GM21529 (cell line): ENCODE results near the gene LHX3.

Source experiments
- ATAC-seq: cut with Tn5 transposase; IDR thresholded peaks from one replicate; pipeline ENCODE4 v1.9.1; 2021; ENCODE audit not compliant: unreplicated experiment

LHX3 gene

DNA sequence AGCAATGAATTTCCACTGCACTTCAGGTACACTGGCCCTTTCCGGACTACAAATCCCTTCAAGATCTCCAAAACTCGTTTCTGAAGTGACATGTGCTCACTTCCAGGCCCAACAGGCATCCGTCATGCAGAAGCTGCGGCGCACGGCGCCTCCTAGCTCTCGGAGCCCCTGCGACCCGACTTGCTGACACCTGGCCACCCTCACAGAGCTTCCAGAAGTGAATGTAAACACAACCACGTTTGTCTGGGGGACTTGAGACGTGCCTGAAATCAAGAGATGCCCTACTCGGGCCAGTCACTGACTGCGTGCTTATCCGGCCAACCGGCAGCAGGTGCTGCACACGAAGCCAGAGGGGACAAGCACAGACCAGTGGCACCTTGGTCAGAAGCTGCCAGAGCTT lies 4.9 kb upstream of the LHX3 start:
- no peak for ATAC-seq

DNA sequence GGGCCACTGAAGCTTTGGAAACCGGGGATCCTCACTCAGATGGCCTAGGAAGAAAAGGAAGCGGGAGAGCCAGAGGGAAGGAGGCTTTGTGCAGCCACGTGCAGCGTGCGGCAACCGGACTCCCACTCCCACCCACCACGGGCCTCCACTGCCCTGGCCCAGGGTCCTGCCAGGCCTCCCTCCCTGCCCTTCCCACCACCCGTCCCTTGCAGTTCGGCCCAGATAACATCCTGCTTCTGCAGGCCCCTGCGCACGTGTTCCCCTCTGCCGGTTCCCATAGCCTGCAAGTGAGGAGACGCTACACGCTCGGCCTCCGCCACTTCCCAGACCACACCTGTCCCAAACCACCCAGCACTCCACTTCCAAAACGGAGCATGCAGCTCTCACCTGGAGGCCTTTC lies 4.3 kb upstream of the LHX3 start:
- ATAC-seq, result no peak

DNA sequence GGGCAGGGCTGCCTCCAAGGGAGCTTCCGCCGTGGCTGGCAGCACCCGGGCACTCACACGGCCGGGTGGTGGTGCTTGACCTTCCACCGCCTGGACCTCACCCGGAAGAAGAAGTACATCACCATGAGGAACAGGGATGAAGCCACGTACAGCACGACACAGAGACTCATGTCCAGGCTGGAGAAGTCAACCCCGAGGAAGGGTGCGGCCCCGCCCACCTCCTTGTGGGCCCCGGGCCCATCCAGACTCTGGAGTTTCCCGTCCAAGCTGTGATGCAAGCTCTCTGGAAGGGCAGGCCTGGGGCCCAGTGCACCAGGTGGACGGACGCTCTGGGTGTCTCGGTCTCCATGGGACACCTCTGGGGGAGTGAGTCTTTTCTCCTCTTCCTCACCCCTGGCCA lies 3.7 kb upstream of the LHX3 start:
- no peak for ATAC-seq

DNA sequence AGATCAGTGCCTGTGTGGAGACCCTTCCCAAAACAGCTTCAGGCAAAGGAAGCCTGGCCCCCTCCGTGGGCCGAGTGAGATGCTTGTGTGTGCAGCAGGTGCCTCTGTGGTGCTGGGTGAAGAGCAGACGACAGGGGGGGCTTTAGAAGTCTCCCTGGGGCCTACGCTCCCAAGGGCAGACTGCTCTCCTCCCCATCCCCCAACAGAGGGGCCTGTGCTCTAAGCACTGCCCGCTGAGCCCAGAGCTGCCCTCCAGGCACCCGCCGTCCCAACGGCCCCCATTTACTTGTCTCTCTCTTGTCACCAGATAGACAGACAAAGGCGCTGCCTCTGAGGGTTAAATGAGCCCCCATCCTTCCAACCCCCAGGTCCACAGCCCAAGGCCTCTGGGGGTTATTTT lies 2.7 kb upstream of the LHX3 start:
- ATAC-seq, result no peak

DNA sequence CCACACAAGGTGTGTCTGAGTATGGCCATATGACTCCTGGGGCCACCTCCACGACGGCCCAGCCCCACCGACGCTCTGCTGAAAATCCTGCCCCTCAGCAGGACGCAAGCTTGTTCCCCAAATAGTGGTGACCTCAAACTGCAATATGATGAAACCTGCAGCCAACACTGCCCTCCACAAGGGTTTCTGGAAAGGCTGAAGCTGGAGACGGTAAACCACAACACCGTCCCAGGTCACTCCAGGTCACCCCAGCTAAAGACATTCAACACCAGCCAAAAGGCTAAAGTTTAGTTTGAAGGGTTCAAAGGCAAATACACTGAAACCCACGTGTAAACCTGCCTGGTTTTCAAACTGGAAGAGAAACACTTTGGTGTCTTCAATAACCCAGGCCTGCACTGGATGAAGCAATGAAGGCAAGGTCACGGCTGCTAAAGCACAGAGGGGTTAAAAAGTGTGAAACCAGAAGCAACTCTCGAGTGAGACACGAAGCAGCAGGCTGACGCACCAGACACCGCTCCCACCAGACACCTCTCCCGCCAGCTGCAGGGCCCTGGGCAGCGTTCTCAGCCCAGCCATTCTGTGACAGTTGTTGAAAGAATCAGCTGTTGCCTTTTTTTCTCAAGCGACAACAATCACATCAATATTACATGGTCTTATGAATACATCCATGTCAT lies 1.8 kb upstream of the LHX3 start:
- no peak for ATAC-seq

DNA sequence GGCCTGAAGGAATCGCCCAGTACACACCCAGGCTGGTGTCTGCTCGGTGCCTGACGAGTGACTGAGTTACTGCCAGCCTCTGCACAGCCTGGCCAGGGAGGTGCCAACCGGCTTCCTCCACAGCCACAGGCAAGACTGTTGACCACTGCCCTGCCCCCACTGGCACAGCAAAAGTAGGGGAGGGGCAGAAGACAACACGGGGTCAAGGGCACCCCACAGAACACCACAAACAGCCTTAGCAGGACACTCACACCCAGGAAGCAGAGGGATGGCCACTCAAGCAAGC lies 722 bp upstream of the LHX3 start:
- no peak for ATAC-seq

DNA sequence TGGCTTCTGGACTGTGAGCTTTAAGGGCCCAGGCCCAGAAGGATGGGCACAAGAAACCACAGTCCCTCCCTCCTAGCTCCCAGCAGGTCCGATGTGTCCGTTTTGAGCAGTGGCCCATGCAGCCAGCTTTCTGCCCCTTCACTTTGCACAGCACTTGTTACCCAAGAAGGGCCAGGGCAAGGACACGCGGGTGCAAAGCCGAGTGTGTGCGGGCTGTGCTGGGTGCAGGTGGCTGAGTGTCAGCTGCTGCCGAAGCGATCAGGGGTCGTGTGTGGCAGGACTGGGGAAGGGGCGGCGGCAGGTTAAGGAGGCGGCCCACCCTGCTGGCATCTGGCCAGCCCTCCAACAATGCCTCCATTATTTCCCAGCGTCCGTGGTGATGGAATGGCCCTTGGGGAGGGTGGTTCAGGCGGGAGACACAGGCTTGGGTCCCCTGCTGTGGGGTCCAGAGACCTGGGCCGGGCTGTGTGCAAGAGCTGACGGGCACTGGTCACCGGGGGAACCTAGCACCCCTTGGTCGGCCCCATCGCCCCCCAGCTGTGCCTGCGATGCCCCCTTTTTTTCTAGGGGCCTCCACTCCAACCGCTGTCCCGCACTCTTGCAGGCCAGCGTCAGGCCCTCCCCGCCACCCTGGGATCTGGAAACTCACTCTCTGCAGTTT lies 653 bp downstream of the LHX3 start:
- no peak for ATAC-seq

DNA sequence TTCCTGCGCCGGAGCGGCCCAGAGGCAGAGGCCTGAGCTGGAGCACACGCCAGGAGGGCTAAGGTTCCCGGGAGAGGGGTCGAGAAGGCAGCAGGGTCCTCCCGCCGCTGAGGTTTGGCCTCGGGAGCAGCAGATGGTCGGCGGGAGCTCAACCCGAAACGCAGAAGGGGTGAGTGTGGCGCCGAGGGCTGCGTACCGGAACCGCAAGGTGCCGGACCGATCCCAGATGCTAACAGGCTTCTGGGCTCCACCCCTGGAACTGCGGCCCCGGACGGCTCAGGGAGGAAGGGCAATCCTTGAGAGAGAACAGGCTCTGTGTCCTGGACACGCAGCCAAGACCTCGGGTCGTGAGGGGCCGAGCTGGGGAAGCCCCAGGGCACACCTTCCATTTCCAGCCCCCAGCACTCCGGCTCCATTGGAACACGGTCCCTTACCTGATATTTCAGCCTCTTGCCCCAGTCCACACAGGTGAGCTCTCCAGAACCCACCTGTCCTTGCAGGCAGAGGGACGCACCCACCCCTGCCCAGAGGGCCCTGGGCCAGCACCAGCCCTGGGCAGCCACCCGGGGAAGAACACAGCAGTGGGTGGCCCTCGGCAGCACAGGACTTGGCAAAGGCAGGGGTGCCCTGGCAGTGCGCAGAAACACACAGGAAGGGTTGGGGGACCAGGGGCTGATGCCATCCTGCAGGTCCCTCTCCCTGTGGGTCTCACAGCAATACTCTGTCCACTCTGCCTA lies 1.4 kb downstream of the LHX3 start:
- no peak for ATAC-seq

DNA sequence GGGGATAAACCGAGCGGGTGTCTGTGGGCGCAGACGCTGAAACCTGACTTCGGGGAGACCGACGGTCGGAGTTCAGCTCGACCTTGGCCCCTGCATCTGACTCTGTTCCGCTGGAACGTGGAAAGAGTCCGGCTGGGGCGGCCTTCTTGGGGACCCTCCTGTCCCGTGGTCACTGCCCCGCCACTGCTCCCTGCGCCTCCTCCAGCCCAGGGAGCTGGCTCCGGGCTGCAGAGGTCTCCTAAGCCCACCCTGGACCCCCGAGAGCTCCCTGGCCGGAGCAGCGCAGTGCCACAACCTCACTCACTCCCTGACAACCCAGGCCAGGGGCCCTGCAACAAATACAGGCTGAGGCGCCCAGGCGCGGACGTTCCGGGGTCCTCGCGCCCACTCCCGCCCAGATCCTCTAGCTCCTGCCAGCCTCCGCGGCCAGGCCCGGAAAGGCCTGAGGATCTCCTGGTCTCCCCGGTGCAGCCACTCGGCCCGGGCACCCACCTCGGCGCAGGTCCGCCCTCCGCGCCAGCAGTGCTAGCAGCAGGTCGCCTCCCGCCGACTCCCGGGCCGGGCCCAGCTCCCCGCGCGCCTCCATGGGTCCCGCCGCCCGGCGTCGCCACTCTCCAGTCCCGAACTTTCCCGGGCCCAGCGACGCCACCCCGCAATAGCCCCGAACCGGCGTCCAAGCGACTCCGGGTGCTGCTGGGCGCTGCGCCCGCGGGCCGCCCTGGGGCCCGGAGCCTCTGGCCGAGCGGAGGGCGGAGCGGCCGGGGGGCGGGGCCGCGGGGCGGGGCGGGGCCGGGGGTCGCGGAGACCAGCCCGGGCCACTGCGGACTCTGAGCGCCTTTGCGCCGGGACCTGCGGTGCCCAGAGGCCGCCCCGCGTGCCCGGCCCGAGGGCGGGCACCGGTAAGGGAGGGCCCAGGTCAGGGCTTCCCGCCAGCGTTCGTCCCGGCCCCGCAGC lies 2.2 kb downstream of the LHX3 start:
- no peak for ATAC-seq

DNA sequence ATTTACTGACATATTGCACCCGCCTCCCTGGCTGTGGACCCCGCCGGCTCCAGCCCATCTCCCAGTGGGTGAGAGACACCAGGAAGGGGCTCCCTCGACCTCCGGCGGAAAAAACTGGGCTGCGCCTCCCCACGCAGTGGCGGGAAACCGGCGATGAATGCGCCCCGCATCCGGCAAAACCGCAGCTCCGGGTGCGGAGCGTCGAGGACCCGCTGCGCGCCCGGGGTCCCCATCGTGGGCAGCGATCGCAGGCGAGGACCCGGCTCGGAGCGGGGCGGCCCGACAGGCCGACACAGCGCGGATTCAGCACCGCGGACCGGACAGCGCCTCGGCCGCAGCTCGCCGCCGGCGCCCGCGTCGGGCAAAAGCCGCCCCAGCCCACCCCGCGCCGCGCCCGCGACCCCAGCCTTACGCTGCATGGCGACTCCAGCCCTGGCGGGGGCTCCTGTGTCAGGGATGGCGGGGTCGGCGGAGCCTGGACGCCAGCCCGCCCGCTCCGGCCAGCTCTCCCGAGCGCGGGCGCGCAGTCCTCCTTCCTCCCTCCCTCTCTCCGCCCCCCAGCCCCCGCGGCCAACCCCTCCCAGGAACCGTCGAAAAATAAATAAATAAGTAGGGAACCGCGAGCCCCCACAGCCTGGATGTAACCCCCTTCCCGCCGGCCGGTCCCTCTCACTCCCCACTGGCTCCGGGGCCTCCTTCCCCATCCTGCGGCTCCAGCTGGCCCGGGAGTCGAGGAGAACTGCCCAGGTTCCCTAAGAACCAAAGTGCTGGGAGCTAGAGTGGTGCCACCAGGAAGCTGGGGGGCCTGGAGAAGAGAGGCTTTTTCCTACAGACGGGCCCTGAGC lies 3.1 kb downstream of the LHX3 start:
- no peak for ATAC-seq

DNA sequence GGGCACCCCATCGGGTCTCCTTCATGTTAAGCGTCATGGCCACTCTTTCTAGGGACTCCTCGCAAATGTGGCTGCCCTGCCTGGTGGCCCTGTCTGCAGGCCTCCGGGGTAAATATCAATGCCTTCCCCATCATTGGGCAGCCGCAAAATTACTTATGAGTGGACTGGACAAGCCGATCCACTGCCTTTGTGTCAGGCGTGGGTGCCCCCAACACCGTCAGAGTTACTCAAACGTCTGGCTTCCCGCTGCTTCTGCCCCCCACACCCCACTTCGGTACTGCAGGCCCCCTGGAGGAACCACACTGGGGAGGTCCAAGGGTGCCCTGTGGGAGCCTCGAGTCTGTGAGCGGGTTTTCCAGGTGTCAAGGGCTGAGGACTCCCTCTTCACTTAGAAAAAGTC lies 3.8 kb downstream of the LHX3 start:
- no peak for ATAC-seq

DNA sequence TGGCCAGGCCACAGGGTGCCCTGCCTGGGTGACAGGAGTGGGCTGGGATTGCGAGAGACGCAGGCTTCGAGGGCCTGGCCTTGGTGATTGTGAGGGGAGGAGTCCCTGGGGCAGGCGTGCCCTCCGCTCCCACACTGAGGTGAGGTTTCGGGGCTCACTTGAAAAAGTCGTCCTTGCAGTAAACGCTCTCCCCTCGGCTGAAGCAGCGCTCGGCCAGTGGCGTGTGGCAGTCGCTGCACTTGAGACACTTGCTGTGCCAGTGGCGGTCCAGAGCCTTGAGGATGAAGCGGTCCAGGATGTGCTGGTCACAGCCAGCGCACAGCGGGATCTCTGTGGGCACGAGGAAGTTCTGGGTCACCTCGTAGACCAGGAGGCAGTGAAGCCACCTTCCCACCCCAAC lies 4.5 kb downstream of the LHX3 start:
- ATAC-seq, result no peak

DNA sequence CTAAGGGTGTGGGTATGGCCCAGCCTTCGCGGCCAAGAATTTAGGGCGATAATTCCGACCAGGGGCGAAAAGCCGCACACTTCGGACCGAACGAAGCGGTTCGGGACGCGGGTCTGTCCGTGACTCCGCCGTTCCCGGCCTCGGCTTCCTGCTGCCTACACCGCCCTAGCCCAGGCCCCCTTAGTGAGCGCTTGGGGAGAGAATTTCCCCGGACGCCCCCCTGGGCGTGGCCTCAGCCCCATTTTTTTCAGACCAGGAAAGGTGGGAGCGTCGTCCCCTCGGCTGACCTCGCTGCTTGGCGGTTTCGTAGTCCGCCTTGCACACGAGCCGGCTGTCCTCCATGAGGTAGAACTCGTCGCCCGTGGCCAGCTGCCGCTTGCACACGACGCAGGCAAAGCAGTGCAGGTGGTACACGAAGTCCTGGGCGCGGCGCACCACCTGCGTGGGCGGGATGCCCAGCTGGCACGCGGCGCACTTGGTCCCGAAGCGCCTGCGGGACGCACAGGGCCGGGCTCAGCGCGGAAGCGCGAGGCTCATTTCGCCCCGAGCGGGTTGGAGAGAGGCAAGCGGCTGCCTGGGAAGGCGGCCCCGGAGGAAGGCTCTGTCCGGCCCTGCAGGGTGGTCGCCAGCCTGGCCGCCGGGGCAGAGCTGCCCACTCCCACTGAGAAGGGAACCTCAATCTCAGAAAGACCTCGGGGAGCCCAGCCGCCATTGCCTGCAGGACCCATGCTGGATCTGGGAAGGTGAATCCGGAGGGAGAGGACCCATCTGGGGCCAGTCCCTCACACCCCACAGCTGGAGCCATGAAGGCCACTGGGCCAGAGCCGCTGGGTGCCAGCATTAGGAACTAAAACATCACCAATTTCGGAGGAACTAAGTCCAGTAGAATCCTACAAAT lies 5.3 kb downstream of the LHX3 start:
- no peak for ATAC-seq

DNA sequence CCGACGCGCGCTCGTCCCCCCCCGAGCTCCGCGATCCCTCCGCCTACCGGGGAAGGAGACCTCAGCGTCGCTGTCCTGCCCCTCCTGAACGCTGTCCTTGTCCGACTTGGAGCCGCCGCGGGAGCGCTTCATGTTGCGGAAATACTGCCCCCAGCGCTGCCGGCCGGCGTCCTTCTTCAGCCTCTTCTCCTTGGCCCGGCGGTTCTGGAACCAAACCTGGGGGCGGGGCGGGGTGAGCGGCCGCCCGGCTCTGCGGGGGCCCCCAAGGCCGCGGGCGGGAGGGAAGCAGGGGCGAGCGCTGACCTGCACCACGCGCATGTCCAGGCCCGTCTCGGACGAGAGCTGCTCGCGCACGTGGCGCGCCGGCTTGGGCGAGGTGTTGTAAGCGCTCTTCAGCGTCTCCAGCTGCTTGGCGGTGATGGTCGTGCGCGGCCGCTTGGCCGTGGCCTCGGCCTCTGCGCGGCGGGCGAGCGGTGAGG lies 6.3 kb downstream of the LHX3 start:
- no peak for ATAC-seq

DNA sequence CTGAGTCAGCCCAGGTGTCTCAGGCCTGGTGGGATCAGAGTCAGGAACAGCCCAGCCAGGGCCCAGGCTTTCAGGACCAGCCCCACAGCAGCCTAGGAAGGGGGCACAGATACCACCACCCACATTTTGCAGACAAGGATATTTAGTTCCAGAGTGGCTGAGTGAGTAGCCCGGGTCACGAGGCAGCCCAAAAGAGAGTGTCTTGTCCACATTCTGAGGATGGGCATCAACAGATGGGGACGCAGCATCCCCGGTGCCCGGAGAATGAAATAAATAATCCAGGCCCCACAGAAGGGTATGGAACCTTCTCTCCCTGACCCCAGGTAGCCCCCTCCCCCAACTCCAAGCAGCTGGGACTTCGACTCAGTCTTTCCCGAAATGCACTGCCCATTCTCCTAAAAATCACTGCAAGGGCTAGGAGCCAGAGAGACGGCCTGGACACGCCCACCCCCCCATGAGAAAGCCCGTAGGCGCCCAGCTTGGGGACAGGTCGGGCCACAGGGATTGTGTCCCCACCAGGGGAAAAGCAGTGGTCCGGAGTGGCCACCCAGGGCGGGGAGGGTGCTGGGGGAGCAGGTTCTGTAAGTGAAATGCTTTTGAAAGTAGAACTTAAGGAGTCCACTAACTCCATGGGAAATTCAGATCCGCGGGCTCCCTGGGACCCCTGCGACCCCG lies 6.9 kb downstream of the LHX3 start:
- no peak for ATAC-seq

DNA sequence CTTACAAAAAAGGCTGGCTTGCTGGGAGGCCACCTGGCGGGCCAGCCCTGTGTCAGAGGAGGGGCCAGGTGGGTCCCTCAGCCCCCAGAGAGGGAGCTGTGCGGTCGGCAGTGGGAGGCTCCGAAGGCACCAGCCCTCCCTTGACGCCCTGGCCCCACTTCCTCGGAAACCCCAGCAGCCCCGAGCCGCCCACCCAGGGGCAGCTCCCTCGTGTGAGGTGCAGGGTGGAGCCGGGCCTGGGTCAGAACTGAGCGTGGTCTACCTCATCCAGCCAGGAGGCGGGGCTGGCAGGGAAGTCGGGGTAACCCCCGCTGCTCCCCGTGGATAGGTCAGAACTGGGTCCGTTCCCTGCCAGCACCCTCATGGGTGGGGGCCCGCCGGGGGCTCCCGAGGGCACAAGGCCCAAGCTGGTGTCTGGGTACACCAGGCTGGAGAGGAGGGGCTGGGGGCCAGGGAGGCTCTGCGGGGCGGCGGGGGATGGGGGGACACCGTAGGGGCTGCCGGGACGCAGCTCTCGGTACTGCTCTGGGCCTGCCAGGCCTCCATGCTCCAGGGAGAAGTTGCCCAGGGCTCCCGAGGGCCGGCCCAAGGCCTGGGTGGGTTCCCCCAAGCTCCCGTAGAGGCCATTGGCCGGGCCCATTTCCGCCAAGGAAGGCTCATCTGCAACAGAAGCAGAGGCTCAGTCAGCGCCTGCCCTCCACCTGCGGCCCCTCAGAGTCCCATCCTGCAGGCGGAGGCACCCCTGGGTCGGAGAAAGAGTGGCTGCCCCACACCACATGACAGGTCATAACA lies 7.6 kb downstream of the LHX3 start:
- no peak for ATAC-seq

DNA sequence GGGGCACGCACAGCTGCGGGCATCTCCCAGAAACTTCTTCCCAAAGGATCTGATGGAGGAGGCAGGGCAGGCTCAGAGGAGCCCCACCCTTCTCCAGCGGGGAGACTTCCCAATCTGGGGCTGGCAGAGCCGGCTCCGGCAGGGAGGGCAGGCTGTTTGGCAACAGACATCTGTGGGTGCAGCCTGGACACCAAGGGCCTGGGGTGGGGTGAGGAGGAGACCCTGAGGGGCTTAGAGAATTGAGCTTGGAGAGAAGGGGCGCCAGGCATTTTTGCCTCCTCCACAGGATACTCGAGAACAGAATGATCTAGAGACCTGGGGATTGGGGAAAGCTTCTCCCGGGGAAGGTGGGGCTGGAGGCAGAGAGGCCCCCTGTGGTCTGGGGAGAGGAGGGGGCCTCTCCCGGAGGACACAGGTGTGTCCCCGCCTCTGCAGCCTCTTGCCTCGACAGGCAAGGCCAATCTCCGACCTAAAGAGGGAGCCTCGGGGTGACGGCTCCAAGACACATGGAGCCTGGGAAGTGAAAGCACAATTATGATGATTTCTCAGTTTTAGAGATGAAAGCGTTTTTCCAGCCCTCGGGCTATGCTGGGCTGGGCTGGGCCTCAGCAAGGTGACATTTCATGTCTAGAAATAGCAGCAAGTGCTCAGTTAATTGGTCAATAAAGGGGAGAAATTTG lies 8.4 kb downstream of the LHX3 start:
- no peak for ATAC-seq

DNA sequence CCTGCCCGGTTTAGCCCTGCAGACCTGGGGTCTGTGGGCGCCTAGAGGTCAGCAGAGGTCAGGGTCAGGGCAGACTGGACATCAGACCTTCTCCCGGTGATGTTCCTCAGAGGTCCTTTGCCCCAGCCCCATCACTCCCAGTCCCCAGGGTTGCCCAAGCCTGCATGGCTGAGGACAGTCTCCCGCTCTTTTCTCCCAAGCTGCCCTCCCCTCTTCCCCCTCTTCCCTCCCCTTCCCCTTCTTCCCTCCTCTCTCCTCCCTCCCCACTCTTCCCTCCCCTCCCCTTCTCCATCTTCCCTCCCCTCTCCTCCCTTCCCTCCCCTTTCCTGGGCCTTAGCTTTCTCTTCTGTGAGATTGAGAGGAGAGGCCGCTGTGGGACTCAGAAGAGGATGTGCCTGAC lies 10.4 kb downstream of the LHX3 start:
- ATAC-seq, result no peak
